GM21447 (cell line): ENCODE results near the gene ST13.
"Not testable (repeated sequence)": the region's sequence is repeated elsewhere in the genome, so short reads cannot be mapped to it uniquely, and the experiment has no call there.

Source experiments
- ATAC-seq: cut with Tn5 transposase; IDR thresholded peaks from one replicate; pipeline ENCODE4 v1.9.1; 2021; ENCODE audit not compliant: unreplicated experiment

The ST13 gene

DNA sequence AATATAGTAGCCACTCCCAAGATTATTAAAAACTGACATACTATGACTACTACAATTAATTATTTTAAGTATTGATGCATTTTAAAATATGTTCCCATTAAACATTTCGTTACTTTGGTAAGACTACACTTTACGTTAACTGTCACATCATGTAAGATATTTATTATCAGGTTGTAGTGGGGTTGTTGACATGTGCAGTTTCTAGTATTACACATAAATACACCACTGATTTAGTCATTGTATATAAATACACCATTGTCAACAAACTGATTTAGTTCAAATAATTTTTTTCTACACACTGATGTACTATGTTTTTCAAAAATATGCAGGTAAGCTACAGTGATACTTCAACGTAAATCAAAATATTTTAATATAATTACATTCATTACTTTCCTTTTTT lies 11.5 kb downstream of the ST13 start:
- ATAC-seq, result no peak

DNA sequence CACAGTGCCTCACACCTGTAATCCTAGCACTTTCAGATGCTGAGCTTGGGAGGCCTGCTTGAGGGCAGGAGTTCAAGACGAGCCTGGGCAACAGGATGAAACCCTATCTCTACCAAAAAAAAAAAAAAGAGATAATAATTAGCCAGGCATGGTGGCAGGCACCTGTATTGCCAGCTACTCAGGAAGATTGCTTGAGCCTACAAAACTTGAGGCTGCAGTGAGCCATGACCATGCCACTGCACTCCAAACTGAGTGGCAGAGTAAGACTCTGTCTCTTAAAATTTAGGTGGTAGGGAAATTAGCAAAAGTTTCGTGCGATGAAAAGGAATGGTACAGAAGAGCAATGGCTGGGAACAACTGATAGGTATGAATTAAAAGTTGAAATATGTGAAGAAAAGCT lies 18.0 kb downstream of the ST13 start:
- ATAC-seq, result no peak

DNA sequence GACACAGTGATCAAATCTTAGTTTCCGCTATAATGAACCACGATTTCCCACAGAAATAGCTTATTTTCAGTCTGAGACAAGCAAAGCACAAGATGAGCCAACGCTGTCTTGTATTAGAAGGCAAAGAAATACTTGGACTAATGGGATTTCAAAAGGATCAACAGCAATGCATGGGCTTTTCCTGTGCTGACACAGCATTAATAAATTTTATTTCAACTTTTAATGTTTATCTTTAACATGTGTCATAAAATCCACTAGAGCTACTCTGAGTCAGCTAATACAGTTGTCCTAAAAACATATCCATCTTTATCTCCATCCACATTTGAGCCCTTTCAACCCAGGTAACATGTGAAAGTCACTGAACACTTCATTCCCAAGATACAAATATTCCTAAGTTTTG lies 21.8 kb downstream of the ST13 start:
- no peak for ATAC-seq

DNA sequence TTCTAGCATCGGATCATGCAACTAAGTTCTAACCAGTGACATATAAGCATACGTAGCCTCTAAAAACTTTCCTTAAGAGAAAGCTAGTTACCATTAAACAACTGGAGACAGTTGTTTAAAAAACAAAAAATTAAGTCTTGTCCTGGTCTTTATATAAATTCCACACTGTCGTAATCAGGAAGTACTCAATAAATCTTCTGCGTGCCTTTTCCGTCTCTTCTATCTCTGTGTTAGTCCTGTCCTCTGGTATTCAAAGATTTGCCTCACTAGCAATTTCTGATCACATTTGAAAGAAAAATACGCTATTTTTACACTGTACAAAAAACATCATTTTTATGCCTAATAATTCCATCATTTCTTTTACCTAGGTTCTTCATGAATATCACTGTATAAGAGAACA lies 27.3 kb downstream of the ST13 start:
- ATAC-seq, result no peak

DNA sequence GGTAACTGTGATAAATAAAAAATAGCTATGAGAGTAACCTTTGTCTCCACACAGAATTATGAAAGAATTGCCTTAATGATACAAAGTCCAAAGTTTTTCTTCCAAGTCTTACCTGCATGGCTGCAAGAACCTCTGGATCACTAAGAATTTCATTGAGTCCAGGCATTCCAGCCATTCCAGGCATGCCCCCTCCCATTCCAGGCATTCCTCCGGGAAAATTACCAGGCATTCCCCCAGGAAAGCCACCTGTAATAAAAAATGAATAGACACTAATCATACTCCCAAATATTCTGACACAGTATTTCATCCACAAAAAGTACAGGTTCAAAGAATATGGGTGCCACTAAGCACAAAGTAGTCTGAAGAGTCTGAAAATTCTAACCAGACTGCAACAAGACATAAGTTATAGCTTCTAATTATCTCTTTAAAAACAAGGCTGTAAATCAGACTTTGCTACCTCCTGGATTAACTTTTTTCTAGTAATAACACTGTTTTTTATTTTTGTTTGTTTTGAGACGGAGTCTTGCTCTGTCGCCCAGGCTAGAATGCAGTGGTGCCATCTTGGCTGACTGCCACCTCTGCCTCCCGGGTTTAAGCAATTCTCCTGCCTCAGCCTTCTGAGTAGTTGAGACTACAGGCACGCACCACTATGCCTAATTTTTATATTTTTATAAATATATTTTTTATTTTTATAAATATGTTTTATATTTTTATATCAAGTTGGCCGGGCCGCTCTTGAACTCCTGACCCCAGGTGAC lies 29.3 kb downstream of the ST13 start:
- ATAC-seq, result no peak

DNA sequence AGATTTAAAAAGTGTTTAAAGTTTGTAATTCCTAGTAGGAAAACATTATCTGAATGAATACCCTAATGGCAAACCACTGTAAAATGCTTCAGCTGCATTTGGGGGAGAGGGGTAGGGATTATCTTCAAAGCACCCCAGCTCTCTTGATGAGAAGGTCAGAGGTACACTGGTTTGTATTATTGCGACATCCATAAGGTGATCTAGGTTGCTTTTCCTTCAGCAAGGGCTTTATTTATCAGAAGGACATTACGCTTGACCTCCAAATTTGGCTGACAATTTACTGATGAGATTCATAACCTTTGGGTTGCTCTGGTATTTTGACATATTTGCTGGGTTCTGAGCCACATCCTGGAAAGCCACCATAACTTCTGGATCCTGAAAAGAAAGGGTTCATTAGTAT lies 30.1 kb downstream of the ST13 start:
- ATAC-seq, result not testable (repeated sequence)

DNA sequence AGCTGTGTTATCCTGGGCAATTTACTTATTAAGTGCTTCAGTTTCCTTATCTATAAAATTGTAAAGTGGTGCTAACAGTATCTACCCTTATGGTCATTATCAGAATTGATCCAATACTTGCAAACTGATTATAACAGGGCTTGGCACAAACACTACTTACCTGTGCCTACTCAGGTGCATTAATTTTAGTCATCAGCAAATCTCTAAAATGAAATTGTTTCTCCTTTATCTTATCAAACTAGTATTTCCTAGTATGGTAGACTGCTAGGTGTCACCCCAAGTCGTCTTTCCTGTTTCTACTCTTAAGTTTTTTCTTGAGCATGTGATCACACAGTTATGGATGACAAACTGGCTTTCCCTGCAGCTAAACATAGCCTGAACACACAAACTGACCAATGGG lies 33.0 kb downstream of the ST13 start:
- ATAC-seq, result no peak

DNA sequence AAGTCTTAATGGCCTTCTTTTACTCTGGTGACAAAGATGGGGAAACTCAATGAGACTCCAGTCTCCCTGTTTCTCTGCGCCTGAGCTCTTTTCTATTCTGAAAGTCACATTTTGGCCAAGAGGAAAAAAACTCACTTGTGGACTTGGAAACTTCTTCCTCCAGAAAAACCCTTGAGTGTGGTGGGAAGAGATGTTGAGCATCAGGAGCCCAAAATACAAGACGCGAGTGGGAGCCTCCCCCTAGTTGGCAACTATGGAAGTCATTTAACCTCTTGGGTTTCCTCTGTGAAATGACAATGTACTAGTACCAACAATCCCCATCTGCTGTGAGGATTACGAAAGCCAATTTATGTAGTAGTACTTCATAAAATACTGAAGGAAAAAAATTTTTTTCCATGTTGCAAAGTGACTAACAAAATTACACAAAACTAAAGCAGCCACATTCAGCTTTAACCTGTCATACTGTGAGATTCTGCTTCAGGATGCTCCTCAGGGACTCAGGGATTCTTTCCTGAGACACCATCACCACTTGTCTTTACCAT lies 36.8 kb downstream of the ST13 start:
- ATAC-seq, result no peak

DNA sequence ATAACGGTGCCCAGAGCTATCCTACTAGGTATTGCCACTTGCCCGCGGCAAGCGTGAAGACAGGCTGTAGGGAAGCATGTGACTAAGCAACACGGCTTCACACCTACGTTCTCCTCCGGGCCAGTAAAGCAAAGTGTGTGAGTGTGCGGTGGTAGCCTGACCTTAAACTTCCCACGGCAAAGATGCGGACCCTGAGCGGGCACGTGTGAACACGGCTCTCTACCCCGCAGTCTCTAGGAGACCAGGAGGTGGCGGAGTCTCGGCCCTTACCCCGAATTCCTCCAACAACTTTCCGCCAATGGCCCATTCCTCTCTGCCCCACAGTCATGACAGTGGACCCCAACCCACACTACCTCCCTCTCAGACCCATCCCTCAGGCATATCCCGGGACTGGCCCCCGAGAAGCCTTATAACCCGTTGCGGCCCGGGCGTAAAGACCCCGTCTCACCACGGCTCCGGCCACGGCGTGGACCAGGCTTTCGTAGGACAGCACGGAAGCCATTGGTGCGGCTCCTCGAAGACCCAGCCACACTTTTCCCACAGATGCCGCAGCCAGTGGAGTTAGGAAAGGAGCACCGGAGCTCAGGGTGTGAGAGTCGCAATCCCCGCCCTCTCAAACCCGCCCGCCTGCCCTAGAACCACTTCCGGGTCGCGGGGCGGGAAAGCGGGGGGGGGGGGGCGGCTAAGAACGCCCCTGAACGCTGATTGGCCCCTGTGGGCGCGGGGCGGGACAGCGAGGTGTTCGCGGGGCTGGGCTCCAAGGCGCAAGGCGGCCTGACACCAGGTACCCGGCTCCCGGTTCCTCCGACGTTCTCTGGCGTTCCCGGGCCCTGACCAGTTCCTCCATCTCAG lies 37.5 kb downstream of the ST13 start, which contains the start of gene SLC25A17:
TSS of gene SLC25A17 (minus strand) at position 600 of the 852 bp plus-strand sequence. CDS start at position 502, 98 bp downstream.
- ATAC-seq, result peak; percentile 54

DNA sequence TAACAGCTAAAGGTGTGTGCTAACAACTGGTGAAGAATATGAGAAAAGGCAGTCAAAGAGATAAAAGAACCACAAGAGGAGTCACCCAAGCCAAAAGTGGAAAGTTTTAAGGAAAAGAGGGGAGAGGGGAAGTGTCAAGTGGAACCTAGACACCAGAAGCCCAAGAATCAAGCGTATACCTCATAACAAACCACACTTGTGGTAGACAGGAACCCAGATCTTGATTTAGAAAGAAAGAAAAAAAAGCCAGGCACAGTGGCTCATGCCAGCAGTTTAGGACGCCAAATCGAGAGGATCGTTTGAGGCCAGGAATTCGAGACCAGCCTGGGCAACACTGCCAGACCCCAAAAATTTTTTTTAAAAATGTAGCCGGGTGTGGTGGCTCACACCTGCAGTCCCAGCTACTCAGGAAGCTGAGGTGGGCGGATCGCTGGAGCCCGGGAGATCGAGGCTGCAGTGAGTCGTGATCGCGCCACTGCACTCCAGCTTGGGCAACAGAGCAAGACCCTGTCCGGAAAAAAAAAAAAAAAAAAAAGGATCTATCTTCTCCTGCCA lies 38.2 kb downstream of the ST13 start:
- ATAC-seq, result no peak

DNA sequence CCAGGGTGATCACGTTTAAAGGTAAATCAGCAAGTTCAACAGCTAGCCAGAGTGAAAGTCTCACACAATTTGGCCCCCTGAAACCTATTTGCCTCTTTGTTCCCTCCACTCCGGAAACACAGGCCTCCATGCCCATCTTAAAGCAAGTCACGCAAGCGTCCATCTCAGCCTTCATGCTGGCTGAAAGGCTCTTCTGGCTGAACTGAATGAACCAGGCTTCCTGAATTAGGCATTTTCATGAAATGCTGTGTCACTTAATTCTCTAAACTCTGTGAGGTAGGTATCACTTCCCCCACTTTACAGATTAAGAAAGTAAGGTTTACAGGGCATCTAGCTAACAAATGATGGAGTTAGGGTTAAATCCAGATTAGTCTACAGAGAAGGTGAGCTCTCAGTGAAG lies 38.7 kb downstream of the ST13 start:
- no peak for ATAC-seq

DNA sequence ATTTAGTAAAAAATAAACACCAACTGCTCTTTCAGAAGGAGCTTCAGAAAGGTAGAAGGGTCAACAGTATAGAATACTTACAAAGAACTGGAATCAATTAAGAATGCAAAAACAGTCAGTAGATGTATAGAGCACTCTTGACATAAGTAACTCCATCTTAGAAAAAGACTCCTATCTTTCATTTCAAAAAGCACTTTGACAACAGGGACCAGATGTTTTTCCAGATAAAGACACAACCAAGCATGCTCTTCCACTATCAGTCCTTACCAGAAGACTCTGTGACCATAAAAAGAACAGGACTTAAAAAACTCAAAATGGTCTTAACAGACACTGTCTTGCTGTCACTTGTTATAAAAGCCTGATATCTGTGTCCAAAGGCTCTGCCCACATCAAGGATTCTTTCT lies 42.5 kb downstream of the ST13 start:
- no peak for ATAC-seq

DNA sequence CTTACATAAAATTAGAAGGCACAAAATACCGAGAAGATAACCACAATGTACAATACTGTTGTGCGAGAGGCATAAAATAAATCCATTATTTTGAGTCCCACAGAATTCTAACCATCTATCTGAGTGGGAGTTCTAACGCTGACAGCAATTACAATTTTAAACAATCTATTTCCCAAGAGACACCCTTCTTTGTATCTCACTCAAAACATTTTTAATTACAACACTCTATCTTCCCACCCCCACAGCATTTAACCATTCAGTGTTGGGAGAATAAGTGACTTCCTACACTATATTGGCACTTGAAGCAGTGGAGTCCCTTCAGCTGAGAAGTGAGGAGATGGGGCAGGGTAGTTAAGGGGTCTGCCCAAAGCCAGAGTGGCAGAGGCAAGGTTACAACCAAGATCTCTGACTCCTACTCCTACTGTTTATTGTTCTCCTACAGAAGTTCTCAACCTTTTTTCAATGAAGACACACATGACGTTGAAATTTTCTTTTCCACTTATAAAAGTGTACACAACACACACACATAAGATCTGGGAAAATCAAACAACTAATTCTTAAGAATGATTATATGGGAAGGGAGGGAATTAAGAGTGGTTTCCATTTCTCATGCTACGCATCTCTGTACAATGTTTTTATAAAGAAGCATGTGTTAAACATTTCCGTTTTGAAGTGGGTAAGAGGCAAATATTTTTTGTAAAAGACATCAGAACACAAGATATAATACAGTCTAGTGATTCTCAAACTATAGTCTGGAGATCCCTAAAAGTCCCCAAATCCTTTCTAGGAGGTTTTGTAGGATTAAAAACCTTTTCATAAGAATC lies 48.2 kb downstream of the ST13 start:
- no peak for ATAC-seq

DNA sequence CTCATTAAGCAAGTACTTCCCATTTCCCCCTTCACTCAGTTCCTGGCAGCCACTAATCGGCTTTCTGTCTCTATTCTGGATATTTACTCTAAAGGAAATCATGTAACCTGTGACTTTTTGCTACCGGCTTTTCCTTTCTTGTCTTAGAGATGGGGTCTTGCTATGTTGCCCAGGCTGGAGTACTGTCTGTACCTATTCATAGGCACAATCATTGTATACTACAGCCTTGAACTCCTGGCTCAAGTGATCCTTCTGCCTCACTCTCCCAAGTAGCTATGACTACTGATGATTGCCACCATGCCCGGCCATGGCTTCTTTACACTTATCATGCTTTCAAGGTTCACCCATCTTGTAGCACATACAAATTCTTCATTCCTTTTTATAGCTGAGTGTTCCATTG lies 49.7 kb downstream of the ST13 start:
- no peak for ATAC-seq

DNA sequence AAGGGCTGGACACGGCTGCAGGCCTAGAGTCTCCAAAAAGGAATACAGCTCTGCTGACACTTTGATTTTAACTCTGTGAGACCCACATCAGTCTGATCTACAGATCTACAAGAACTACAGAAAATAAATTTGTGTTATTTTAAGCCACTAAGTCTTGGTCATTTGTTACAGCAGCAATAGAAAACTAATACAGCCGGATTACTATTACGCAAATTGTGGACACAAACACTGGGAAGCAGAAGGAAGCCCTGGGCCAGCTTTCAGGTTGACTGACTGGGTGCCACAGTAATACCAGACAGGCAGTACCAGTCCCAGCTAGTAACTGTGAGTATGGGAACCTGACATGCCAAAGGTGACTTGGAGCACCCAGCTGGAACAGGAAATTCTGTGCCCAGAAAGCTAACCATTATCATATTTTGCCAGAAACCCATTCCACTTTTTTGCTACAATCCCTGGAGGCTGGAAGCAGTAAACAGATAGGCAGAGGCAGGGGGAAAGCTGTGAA lies 50.7 kb downstream of the ST13 start:
- ATAC-seq, result no peak

DNA sequence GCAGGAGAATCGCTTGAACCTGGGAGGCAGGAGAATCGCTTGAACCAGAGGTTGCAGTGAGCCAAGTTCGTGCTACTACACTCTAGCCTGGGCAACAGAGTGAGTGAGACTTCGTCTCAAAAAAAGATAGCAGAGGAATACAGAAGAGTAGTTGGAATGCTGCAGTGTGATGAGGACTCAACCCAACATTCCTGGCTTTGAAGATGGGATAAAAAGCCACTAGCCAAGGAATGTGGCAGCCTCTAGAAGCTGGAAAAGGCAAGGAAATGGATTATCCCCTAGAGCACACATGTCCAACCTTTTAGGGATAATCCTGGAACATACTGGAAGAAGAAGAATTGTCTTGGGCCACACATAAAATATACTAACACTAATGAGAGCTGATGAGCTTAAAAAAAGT lies 51.2 kb downstream of the ST13 start:
- no peak for ATAC-seq

DNA sequence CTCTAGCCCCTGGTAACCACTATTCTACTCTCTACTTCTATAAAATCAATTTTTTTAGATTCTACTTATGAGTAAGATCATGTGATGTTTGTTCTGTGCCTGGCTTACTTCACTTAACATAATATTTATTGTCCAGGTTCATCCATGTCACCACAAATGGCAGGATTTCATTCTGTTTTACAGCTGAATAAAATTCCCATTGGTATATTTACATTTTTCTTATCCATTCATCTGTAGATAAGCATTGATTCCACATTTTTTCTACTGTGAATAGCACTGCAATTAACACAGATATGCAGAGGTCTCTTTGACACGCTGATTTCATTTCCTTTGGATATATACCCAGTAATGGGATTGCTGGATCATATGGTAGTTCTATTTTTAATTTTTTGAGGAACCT lies 53.1 kb downstream of the ST13 start:
- no peak for ATAC-seq

DNA sequence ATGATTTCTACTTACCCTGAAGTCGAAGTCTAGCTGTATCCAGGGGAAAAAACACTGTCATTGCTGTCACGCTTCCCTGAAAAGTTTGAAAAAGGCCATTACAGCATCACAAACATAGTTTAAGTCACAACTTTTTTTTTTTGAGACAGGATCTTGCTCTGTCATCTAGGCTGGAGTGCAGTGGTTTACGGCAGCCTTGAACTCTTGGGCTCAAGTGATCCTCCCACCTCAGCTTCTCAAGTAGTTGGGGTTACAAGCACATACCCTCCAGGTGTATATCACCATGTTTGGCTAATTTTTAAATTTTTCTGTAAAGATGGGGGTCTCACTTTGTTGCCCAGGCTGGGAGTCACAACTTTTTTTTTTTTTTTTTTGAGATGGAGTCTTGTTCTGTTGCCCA lies 57.4 kb downstream of the ST13 start:
- no peak for ATAC-seq

DNA sequence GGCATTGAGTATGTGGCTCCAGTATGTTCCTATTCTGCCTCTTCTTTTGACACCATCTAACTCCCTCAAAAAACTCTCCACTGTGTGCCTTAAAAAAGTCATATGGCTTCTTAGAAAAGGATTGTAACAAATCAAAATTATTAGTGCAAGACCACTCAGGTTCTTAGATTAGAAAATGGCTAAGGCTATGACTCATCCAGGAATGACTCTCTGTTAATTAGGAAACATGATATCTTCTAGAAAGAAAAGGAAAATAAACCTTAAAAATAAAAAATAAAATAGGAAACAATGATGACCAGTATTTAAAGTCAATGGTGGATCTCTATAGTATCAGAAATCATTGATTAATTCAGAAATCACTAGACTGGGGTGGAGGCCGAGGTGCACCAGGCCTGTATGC lies 59.0 kb downstream of the ST13 start:
- no peak for ATAC-seq

DNA sequence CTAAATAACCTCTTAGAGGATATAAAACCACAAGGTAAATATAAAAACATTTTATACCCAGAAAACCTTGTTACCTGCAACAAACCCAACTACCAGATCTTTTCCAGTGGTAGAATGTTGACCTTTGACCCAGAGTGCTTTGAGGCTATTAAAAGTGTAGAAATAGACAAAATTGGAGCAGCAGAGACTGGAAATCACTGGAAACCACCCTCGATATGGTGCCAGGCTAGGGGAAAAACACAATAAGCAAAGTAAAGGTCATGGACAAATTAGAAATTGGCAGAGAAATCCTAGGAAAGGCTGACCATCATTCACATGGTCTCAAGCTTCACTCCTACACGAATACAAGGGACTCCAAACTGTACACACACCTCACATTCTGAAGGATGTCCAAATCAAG lies 64.0 kb downstream of the ST13 start:
- ATAC-seq, result no peak

DNA sequence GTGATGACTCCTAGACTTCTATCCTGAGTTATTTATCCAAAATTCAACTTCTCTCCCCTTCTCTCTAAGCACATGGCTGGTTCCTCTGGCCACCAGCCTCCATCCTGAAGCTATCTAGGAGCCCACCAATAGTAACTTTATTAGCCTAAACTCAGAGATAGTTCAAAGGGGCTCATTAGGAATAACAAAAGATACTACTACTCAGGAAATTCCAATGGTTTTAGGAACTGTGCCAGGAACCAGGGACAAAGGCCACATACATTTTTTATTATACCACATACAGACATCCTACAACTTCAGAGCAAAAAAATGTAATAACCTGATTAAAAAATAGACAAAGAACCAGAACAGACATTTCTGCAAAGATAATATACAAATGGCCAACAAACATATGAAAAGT lies 65.2 kb downstream of the ST13 start:
- no peak for ATAC-seq
